ENCODE data around the gene MTUS2.

MTUS2 gene

DNA sequence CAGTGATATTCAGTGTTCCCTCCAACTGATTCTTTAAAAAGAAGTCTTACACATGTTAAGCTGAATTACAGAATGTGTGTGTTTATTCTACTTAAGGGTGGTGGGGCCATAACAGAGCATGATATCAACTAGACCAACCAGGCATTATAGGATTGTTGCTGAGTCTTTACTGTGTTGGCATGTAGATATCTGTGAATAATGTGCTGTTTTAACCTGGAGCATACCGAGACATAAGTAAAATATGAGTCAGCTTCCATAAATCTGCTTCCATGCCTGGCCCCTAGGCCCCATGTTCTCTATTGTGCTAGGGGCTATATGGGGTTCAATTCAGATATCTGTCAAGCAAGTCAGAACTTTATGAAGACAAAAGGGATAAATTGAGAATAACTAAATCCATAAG is 295.7 kb downstream of the MTUS2 start:
- DNase-seq: no peak

DNA sequence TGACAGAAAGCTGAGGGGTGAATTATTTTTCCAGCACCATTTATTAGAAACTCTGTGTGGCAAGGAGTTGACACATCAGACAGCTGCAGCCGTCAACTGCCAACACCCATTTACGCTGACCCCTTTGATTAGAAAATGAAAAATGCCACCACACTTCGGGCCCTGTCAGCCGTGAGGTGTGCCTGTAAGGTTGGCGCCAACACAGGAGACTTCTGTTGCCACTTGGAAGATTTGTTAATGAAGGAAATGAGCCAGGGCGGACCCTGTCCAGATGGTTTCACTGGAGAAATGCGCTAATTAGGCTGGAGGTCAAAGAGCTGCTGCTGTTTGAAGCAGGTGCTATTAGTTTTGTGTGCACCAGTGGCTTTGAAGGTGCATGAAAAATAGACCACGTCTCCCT is 297.5 kb downstream of the MTUS2 start:
- no peak for DNase-seq

DNA sequence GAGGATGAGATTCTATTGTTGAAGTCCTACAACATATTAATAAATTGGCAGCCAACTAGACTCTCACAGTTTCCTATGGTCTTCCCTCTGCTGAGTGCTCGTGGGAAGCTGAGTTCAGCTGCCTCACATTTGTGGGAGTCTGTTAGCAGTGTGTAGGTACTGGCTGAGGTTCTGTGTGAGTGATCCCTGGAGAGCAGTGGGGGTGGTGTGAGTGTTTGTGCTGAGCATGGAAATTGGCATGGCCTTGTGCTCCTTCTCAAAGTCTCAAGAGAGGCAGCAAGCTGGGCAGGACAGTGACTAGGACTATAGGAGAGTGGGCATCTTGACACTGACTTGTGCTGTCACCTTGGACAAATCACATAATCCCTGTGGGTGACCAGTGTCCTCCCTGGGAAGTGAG is 298.3 kb downstream of the MTUS2 start:
- no peak for DNase-seq

DNA sequence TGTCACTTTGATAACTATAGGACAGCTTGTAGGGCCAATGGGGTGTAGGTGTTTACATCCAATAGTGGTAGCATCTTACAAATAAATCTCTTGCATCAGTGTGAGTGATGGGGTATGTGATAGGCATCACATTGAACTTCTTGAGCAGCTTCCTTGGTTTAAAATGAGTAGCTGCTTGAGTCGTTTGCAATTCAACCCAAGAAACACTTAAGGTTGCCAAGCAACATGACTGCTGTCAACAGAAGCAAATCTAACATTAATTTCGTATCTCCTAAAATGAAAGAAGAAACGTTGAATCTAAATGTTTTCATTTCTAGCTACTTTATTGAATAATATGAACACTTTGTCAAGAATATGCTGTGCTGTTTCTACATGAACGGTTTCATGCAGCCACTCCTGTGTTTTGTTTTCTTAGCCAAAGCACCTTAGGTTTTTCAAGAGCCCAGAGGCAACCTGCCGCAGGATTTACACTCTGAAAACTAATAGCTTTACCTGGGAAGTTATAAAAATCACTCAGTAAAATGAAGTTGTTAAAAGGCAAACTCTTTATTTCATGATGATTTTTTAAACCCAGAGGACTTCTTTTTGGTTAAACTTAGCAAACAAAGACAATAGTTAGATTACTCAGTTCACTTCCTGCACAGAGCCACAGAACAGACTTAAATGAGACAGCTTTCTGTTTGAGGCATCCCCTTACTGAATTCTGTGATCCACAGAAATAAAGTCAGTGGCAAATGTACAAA is 305.2 kb downstream of the MTUS2 start:
- no peak for DNase-seq

DNA sequence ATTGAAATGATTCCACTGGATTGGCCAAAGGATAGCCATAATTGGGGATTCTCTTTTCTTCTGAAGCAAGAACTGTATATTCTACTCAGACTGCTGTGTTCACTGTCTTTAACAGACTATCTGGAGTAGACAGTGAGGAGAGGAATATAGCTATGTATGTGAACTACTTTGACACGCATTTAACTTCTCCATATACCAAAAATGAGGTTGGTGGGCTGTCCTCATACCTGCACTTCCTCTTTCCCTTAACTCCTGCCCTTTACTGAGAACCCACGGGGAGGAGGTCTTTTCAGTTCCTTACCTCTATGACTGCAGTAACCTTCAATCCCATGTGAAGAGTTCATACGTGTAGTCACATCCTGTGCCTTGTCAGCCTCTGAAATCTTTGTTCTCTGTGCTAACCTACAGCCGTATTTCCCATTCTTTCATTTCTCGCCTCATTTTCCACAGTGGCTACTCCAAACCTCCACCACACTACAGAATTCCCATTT is 305.8 kb downstream of the MTUS2 start:
- DNase-seq: no peak

DNA sequence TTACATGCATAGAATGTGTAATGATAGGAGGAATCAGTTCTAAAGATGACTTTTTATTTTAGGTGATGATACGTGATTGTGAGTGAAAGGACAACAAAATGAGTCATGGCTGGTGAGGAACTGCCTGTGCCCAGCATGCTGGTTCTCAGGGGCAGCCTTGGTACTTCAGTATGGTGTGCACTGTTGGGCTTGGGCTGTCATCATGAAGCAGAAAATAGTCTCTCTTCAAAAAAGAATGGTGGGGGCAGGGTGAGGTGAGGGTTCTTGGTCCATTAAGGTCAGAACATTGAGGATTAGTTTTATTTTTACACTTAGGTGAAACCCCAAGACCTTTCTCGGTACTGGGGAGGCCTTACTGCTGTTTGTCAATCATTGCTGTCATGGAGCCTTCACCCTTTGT is 309.5 kb downstream of the MTUS2 start:
- DNase-seq: no peak

DNA sequence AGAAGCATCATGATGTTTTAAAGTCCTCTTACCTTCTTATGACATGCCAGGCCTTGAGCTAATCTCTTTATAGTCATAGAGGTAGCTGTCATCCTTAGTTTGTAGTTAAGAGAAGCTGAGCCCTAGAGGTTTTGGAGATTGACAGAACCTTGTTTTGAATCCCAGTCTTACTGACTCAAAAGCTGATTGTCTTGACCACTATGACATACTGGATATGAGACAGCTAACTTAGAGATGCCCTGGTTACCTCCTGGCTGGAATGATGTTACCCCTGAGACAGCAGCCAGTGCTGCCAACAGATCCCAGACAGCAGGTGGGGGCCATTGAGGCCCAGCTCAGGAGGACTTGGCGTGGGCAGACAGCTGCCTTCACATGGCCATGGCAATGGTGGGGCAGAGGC is 311.0 kb downstream of the MTUS2 start:
- DNase-seq: no peak

DNA sequence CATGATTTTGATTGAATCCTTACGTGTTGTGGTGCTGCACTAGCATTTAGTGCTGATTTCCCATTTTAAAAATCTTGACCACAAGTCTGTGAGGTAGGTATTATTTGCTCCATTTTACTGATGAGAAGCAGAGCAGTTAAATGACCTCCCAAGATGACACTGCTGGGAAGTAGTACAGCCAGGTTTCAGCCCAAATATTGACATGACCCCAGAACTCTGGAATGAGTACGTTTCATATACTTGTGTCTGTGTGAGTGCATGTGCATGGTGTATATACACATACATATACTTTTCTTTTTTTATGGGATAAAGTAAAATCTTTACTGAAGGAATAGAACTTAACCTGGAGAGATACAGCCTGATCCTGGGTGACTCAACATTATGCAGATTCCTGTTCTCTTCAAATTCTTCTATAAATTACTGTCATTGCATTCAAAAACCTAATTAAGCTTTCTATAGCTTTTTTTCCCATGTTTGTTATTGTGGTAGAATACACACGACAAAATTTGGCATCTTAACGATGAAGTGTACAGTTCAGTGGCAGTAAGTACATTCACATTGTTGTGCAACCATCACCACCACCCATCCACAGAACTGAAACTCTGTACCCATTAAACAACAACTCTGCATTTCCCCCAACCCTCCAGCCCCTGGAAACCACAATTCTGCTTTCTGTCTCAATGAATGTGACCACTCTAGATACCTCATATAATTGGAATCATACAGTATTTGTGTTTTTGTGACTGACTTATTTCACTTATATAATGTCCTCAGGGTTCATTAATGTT is 311.9 kb downstream of the MTUS2 start:
- no peak for DNase-seq

DNA sequence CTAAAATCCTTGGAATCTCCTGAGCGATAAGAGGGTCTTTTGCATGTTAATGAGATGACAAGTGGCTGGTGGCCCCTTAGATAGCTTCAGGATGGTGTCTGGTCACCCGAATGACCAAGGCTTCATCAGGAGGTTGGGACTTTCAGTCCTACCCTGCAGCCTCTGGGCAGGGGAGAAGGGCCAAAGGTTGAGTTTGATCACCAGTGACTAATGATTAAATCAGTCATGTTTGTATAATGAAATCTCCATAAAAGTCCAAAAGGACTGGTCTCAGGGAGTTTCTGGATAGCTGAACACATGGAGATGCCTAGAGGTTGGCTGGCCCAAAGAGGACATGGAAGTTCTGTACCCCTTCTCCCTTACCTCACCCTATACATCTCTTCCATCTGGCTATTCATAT is 316.2 kb downstream of the MTUS2 start:
- DNase-seq: no peak

DNA sequence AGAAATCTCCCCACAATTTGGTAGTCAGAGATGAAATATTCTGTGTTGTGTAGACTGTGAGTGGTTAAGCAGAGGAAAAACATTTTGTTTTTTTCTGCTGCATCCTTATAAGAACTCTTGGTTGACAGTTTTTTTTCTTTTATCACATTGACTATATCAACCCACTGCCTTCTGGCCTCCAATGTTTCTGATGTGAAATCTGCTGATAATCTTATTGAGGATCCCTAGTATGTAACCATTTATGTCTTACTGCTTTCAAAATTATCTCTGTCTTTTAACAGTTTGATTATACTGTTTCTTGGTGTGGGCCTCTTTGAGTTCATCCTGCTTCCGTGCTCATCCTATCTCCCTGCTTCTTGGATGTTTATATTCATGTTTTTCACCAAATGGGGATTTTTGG is 316.9 kb downstream of the MTUS2 start:
- no peak for DNase-seq

DNA sequence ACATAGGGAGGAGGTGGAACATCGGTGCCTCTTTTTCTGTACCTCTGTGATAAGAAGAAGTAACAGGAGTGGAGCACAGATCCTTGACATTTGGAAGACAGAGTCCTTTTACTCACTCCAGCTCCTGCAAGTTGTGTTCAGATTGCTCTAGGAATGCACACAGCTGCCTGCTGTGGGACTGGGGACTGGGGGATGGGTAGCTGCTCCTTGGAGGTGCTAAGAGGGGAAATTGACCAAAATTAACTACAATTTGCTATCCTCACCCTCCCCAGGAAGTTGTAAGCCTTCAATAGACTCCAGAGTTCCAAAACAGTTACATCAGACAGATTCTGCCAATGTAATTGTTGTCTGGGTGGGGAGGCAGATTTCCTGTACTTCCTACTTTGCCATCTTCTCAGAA is 317.9 kb downstream of the MTUS2 start:
- no peak for DNase-seq

DNA sequence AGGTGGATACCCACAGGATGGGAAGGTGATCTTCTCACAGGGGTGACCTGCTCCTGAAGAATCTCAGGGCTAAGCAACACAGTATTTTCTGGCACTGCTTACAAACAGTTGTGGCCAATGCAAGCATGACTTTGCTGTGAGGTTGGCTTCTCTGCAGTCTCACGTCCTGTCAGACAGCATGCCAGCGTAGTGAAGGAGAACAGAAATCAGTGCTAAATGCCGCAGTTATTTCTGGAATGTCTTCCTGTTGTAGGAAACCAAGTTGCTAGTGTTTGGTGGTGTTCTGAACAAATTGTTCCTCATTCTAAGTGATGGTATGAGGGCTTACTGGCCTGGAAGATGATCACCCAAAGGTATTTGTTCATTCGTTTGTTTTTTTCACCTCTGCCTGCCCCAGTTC is 320.1 kb downstream of the MTUS2 start:
- no peak for DNase-seq

DNA sequence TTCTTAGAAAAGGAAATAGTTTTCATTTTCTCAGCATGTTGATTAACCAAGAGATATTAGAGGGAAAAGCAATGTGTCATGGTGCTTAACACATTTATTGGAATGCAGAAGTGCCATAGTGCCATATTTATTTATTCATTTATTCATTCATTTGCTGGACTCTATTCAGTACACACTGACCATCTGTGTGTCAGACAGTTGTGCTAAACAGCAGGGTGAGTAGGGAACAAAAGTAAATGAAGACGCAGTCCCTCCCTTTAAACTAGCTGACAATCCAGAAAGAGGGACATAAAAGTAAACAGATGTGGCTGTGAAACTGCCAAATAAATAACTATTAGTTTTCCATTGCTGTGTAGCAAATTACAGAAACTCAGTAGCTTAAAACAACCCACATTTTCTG is 323.7 kb downstream of the MTUS2 start:
- no peak for DNase-seq

DNA sequence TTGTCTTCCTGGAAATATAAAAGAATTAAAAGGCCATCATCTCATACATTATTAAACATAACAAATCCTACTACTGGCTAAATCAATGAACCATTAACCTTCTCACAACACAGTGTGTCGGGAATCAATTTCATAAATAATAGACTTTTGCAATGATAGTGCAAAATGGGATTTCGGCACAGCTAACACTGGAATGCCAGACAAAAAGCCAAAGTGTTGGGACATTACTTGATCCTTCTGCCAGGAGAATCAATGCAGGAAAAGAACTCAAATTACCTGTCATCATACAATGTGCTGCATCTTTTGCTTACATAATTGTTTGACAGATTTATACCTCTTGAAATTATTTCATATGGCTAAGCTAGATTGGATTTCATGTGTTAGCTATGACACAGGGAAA is 334.3 kb downstream of the MTUS2 start:
- DNase-seq: no peak

DNA sequence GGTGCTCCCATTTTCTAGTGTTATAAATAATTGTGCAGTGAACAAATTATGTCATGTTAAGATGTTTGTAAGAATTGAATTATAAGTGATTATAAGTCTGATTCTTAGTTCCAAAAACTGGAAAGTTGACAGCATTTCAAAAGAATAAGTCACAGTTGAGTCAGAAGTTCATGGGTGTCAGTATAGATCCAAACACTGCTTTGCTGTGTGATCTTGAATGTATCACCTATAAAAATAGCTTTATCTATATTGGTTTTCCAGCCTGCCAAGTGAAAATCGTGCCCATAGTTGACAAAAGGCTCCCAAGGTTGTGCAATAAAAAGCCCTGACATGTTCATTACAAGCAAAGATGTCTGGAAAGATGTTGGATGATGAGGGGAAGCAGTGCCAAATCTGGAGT is 336.0 kb downstream of the MTUS2 start:
- no peak for DNase-seq

DNA sequence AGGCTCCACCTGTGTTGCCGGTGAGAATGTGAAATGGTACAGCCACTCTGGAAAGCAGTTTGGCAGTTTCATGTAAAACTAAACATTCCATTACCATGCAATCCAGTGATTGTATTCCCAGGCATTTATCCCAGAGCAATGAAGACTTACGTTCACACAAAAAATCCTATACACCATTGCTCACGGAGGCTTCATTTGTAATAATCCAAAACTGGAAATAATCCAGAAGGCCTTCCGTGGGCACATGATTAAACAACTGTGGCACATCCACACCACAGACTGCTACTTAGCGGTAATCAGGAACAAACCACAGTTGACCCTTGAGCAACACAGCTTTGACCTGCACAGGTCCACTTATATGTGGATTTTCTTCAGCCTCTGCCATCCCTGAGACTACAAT is 339.7 kb downstream of the MTUS2 start:
- DNase-seq: no peak

DNA sequence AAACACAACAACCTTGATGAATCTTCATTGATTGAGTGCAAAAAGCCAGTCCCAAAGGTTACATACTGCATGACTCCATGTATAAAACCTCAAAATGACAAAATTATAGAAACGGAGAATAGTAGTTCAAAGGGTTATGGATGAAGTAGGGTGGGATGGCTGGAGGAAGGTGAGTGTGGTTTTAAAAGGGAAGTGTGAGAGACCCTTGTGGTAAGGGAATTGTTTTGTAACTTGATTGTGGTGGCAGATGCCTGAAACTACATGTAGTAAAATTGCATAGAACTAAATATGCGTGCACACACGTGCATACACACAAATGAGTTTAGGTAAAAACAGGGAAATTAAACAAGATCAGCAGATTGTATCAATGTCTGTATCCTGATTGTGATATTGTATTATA is 340.7 kb downstream of the MTUS2 start:
- DNase-seq: no peak

DNA sequence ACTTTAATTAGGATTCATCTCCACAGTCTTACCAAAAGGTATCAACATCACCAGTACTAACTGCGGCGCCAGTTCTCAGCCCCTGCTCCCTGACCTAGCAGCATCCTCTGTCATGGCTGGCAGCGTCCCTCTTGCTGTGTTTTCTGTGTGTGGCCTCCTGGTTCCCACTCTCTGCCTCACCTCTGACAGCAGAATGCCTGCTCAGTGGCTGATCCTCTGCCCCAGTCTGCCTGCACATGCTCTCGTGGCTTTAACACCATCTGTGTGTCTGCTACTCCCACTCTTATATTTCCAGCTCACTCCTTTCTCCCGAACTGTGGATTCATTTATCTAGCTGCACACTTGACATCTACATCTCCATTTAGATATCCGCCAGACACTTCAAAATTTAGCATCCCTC is 341.5 kb downstream of the MTUS2 start:
- DNase-seq: no peak

DNA sequence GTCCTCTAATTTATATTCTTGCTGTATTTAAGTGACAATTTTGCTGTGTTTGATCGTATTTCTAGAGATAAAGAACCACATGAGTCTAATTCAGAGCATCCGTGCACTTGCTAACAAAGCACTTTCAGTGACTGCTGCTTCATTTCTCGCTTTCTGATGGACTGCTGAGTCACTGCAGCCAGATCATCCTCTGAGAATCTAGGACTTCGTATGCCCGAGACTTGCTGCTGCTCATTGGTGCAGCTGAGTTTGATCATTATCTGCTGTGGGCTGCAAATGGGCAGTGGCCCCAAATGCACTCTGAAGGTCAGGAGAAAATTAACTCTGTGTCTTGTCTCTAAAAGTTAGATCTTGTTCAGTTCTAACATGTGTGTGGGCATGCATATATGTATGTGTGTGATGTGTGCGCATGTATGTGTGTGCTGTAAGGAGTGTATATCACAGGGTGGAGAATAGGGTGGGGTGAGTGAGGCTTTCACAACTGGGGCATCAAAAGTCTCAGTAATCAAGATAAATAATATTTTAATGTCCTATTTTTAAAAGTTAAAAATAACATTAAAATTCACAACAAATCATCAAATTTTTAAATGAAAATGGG is 342.6 kb downstream of the MTUS2 start:
- no peak for DNase-seq

DNA sequence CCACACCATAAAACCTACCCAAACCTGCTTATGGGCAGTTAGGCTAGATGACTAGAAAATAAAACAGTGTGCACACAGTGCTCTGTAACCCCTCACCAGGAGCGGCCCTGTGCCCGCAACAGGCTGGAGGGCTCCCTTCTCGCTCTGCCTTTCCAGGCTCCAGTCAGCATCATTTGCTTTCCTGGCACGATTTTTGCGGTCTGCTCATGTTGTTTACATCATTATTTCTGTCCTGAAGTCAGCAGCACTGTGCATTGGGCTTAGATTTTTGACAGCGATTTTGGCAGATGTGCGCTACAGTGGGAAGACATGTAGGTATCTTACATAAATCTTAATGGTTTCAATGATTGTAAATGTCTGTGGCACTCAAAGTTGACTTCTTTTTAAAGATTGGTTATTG is 344.0 kb downstream of the MTUS2 start:
- DNase-seq: no peak

DNA sequence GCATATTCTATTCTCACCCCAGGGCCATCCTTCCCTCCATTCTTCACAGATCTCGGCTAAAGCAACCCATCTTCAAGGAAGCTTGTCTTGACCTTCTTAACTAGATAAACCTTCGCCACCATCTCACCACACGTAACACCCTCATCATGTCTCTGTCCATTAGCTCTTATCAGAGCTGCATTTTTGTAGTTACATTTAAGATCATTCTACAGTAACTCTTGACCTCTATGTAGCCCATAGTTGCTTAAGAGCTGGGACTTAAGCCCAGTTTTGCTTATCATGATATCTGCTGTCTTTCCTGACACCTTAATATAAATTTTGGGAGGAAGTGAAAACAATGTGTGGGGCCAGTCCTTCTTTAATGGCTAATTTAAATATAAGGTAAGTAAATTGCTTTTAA is 345.1 kb downstream of the MTUS2 start:
- no peak for DNase-seq

DNA sequence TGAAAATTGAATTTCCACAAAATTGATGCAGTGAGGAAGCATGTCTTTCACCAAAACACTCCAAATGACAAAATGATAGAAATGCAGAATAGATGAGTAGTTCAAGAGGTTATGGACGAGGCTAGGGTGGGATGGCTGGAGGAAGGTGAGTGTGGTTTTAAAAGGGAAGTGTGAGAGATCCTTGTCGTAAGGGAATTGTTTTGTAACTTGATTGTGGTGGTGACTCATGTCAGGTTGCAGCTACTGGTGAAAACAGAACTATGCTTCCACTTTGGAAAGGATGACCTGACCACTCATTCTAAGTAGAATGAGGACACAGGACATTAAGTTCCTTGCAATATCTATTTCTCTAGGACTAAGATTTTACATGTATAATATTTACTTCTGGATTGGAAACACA is 345.7 kb downstream of the MTUS2 start:
- DNase-seq: no peak

DNA sequence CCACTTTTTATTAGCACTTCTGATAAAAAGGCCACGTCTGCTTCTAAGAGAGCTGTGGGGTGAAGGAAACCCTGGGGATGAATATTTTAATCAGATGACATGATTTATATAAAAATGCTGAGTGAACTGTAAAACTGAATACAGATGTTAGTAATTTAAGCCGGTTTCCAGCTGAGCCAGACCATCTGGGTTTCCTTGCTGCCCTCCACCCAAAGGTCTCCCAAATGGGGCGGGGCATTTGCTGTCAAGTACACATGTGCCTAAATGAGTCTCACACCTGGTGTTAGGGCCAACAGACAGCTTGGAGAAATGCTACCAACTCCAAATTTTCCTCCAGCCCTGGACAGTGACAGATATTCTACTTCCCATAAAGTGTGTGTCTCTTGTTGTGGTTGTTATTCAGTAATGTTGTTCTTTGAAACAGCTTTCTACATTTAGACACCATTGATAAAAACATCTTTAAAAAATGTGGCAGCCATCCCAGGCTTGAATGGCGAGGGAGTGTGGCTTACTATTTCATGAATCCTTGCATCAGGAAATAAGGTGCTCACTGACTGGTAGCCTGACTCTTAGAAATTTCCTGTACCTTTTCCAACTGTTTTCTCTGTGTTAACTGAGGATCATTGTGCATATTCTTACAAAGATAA is 350.4 kb downstream of the MTUS2 start:
- no peak for DNase-seq

DNA sequence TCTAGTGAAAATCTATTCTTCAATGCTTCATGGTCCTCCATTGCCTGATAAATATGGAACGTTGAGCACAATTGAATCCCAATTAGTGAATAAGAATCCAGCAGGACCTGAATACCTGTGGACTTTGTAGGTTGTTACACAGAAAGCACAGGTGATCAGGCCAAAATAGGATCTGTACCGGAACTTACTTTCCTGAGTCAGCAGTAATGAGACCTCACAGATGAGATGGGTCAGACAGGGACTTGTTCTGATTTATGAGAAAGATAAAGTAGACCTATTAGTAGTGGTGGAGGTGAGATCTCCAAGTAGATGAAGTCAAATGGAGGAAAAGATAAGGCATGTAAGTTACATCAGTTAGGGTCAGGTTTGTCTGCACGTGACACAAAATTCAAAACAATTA is 351.1 kb downstream of the MTUS2 start:
- no peak for DNase-seq
